Measurements from ENCODE around the gene LYPD5.
"Not testable (repeated sequence)": the region's sequence is repeated elsewhere in the genome, so short reads cannot be mapped to it uniquely, and the experiment has no call there.

The LYPD5 gene

DNA sequence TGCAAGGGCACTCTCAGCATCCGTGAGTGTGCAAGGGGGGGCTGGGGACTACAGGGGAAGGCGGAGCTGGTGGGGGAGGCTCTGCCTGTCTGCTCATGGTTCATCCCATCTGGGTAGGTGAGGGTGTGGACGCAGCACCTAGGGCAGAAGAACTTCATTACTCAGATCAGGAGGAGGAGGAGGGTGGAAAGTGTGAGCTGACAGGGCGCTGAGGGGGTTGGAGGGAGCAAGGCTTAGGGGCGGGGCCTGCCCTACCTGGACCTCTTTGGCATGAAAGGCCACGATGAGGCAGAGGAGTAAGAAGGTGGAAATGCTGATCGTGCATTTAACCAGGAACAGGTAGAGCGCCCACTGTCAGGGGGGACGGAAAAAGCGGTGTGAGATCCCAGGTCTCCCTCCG, 26.0 kb downstream of the LYPD5 start:
- peak; percentile 82 for DNase-seq

DNA sequence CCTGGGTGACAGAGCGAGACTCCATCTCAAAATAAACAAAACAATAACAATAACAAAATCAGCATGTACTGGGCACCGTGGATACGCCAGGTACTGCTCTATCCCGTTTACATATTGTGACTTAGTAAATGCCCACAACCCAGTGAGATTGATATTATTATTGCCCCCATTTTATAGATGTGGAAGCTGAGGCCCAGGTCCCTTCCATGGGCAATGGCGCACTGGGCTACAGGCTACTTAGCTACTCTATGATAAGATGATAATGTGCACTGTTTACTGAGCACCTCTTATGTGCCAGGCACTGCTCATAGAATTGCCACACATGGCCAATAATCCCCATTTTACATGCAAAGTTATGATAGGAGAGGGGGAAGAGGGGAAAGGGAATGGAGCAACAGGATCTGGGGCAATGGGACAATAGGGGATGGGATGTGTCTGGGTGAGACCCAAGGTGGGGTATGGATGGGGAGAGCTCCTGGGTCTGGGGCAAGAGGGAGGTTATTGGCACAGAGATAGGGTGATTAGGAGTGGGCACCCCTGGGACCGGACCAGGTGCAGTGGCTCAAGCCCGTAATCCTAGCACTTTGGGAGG, 26.9 kb downstream of the LYPD5 start:
- no peak for DNase-seq

DNA sequence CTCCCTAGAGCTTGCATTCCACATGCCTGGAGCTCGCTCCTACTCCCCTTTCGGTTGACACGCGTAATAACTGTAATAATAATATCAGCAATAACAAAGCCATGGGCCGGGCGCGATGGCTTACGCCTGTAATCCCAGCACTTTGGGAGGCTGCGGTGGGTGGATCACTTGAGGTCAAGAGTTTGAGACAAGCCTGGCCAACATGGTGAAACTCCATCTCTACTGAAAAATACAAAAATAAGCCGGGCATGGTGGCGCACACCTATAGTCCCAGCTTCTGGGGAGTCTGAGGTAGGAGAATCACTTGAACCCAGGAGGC, 27.3 kb downstream of the LYPD5 start:
- DNase-seq = not testable (repeated sequence)

DNA sequence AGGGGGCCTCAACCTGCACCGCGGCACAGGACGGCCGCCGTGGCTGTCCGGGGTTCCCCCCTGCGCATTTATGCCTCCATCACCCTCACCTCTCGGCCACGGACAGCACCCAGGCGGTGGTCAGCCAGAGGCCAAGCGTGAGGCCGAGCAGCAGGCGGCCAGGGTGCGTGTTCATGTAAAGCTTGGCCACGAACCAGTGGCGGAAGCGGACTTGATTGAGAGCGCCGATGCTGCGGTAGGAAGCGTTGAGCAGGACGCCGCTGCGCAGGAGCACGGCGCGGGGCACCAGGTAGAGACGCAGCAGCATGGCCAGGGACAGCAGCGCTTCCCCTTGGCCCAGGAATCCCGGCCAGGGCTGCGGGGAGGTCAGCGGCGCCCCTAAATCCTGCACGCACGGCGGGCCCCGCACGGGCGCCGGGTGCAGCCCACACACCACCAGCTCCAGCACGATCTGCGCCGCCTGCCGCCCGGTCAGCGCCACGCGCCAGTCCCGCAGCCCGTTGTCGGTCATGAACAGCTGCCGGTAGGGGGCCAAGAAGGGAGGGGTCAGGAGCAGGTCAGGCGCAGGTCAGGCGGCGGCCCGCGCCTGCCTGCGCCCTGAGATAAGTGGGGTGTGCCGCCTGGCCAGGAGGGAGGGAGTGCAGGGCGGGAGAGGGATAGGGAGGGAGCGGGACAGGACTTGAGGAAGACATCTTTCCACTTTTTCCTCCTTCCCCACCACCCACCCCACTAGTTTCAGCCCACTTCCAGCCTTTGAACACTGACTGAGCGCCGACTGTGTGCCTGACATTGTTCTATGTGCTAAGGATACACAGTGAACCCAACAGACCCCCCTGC, 27.9 kb downstream of the LYPD5 start:
- no peak for DNase-seq

DNA sequence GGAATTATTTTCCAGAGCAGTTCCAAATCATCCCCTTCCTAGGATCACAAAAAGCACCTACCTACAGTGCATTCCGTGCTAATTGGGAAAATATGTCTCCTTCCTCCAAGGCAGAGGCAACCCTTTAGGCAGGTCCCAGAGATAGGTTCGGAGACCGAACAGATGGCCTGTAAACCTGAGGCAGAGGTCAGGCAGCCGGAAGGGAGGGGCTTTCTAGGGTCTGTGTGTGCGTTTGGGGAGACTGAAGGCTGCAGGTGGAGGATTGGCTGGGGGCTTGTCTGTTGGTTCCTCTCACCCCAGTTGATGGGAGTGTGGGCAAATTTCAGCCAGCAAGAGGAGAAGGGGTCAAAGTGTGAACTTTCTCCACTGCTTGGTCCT, 28.5 kb downstream of the LYPD5 start:
- no peak for DNase-seq

DNA sequence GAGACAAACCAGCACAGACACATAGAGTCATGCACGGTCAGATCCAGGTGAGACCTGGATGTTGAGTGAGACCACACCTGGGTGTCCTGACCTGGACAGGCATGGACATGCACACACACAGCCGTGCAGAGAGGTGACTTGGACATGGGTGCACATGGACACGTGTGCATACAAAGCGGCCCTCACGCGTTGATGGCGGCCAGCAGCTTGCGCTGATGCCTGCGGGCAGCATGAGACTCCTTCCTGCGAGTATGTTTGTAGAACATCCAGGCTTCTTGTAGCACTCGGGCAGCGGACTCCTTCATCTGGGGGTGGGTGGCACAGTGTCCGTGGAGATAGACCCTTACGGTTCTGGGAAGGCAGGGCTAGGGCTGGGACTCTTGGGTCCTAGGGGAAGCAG, 33.0 kb downstream of the LYPD5 start:
- DNase-seq = no peak

DNA sequence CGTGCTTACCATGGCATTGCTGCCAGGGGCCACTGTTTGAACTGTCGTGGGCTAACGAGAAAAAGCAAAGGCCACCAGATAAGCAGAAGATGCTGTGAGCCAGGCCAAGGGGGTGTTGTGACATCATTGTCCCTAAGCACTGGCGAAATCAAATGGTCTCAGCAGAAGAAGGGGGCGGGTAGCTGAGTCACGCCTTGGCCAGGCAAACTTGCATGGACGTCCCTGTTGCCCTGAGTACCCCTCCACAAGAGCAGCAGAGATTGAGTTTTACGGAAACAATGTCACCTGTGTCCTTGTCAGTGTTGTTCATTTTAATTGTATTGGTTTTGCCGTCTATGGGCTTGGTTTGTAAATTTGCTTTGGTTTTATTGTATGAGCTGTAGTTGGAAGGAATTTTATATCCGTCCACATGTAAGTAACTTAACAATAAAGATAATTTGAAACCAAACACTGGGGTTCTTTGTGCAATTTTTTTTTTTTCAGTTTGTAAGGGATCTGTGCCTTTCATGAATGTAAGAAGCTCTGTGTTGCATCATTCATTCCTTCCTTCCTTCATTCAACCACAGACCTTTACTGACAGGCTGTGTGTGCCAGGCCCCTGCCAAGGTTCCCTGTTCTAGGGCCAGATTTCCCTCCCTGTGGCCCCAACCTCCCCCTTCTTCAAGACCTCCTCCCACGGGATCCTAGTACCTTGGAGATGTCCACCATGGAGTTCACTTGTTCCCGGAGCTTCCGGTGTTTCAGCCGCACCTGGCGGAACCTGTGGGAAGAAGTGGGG, 33.8 kb downstream of the LYPD5 start:
- DNase-seq = no peak

DNA sequence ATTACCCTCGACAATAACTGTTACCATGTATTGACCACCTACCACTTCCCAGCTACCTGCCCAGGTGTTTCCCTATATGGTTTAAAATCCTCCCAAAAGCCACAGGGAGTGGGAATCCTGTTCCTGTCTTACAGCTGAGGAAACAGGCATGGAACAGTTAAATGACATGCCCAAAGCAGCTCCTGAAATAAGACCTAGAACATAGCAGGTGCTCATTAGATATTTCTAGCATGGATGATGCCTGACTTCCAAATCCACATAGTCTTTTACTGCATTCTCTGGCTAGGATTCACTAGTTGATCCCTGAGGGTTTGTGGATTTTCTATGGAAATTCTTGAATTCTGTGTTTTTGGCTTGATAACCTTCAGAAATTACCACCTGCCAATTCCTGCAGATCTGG, 34.4 kb downstream of the LYPD5 start:
- DNase-seq = no peak

DNA sequence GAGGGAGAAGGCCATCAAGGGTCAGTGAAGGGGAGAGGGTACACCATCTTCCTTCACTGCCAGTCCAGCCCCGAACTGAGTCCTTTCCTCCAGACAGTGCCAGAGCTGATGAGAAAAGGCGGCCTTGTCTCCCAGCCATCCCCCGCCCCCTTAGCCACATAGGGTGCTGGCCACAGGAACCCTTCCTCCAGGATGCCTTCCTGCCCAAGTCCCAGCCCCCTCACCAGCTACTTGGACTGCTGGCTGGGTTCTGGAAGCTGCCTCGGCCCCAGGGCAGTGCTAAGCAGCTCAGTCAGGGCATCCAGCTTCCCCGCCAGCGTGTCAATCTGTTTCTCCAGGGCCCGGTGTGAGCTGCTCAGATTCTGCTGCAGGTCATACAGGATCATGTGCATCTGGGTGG, 34.9 kb downstream of the LYPD5 start:
- no peak for DNase-seq

DNA sequence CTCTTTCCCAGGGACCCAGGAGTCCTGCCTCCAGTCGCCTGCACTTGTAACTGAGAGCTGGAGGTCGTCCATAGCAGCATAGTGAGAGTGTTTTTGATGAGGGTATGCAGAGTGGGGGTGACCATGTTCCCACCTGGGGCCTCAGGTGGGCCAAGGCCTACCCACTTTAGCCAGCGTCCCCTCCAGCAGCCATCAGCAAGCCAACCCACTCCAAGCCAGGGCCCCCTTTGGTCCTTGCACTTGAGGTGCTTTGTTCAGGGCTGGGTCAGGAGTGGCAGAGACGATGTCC, 35.5 kb downstream of the LYPD5 start:
- no peak for DNase-seq

DNA sequence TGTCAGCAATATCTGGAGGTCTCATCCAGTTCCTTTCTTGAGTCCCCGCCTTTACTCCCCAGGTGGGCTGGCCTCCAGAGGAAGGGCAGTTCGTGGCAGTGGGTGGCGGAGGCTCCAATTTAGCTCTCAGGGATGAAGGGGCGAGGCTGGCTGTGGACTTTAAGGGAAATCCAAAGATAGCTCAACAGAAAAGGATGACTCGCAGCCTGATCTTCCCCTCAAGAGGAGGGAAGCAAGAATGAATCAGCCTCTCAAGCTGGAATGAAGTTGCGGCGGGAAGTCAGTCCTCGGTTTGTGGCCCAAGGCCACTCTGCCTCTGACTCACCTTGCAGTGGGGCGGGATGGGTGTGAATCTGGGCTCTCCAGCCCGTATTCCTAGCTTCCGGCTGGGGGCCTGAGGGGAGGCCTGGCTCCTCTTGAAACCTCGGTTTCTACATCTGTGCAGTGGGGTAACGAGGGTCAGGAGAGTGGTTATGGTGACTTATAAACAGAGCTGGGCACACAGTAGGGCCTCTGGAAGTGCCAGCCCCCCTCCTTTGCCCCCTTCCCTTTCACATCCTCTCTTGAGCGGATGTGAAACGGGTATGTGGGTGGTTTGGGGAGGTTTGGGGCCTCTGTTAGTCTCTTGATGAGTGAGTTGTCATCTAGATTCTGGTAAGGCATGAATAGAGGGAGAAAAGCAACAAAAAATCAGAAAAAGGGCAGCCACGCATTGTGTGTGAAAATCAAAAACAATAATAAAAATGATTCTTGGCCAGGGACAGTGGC, 37.0 kb downstream of the LYPD5 start:
- peak; percentile 87 for DNase-seq

DNA sequence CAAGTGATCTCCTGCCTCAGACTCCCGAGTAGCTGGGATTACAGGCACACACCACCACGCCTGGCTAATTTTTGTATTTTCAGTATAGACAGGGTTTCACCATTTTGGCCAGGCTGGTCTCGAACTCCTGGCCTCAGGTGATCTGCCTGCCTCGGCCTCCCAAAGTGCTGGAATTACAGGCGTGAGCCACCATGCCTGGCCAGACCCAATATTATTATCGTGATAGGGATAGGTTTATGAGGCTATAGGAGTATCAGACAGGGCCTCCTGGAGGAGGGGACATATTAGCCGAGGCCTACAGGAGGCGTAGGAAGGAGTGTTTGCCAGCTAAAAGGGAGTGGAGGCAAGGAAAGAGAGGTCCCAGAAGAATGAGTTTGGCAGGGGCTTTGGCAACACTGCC, 37.6 kb downstream of the LYPD5 start:
- not testable (repeated sequence) for DNase-seq

DNA sequence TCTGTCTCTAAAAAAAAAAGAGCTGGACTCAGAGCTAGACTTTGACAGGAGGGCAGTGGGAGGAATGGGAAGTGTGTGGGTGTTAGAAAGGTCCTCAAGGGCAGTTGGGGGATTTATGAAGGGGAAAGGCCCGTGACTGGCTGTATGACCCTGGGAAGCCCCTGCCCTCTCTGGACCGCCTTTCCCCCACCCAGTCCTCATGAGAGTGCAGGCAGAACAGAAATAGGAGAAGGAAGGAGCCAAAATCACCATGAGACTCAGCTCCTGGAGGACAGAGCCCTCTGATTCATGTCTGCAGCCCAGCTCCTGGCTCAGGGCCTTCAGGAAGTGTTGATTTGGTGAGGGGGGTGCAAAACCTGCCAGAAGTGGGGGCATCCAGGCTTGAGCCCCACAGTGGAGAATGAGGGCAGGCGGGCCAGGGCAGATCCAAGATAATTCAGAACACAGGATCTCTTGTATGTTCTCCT, 38.7 kb downstream of the LYPD5 start:
- no peak for DNase-seq

DNA sequence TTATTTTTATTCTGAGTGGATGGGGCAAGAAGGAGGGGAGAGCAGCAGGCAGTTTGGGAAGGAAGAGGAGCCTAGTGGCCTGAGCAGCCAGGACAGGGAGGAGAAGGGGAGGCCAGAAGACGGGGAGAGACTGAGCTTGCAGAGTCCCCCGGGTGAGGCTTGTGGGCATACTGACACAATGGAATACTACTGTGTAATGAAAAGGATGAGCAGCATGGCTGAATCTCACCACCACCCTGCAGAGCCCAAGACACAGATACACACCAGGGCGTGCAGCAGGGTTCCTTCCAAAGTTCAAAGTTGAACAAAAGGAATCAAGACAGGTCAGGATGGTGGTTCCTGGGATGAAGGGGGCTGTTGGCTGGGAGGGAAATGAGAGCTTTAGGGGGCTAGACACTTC, 39.4 kb downstream of the LYPD5 start:
- DNase-seq = no peak

DNA sequence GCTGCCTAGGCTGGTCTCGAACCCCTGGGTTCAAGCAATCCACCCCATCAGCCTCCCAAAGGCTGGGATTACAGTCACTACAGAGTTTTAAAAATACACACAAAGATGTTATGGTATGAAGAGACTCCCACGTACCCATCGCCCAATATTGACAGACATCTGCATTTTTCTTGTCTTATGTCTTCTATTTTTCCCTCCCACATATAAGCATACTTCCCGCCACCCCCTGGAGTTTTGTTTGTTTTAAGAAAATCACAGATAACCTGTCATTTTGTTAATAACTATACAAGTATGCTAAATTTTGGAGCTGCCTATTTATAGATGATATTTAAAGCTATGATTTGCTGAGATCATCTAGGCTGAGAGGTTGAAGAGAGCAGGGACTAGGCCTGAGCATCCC, 41.3 kb downstream of the LYPD5 start:
- no peak for DNase-seq

DNA sequence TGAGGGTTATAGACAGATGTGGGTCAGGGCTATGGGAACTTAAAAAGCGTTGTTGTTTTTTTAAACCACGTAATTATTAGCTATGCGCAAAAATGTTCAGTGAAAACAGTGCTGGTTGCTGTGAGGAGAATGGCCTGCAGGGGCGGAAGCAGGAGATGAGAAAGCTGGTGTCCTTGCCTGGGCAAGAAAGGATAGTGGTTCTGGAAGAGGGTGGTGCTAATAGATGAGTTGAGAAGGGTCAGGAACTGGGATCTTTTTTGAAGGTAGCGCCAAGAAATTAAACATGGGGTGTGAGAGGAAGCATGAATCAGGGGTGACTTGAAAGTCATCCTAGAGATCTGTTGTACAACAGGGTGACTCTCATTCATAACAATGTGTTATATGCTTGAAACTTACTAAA, 42.7 kb downstream of the LYPD5 start:
- no peak for DNase-seq

DNA sequence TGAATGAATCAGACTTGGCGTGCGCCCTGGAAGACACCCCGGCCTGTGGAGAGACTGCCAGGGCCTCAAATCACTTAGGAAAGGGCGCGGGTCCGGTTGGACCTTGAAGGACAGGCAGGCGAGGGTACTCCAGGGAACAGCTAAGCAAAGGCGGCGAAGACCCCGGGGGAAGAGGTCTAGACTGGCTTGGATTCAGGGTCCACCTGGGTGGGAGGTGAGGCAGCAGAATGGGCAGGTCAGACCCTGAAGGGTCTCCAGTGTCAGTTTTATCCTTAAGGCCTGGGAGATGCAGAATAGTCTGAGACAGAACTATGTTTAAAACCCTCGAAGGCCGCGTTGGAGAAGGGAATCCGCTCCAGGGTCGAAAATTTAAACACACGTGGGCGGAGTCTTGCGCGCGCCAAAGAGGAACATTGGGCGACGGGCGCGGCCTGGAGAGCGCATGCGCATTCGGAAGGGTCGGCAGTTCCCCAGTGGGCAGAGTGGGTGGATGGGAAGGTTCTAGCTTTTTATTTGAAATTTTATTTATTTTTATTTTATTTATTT, 46.9 kb downstream of the LYPD5 start:
- DNase-seq = peak; percentile 87

DNA sequence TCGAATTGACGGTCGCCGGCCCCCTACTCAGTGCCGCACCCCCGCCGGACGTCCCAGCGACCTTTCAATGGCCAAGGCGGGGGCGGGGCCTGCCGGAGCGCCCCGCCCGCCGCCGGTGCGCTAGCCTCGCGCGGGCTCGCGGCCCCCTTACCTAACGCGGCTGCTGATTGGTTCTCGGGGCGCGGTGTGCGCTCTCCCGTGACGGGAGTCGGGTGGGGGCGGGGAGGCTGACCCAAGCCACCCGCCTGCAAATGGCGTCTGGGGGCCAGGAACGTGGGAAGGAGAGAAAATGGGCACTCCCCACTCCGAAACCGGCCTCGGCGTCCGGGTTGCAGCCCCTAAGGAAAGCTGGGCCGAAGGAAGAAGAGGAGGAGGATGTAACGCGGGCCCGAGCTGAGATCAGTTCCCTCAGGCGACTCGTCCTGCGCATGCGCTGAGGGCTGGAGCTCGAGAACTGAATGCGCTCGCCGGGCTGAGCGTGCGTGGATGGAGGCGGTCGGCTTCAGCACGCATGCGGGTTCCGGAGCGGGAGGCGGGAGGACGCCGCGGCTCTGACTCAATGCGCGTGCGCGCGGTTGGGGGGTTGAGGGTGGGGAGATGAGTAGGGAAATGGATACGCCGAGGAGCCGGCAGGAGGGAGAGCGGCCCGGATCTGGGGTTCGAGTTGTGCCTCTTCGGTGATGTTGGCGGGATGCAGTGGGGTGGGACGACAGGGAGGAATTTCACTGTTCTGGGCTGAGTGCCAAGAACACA, 47.6 kb downstream of the LYPD5 start, which contains the start of gene SMG9:
SMG9 (minus strand) TSS at position 460 of the 753 bp plus-strand sequence. CDS start 4,221 bp downstream, outside the sequence.
- peak; percentile 99 for DNase-seq

DNA sequence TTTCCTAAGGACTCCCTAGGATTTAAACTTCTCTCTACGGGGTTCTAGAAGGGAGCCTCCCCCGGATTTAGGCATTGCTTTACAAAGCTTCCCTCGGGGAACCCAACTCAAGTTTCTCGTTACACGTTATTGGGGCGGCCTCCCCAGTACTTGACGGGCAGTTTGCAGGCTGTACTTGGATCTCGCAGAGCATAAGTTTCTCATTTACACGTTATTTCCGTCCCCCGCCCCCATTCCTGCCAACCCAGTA, 48.1 kb downstream of the LYPD5 start:
- no peak for DNase-seq

DNA sequence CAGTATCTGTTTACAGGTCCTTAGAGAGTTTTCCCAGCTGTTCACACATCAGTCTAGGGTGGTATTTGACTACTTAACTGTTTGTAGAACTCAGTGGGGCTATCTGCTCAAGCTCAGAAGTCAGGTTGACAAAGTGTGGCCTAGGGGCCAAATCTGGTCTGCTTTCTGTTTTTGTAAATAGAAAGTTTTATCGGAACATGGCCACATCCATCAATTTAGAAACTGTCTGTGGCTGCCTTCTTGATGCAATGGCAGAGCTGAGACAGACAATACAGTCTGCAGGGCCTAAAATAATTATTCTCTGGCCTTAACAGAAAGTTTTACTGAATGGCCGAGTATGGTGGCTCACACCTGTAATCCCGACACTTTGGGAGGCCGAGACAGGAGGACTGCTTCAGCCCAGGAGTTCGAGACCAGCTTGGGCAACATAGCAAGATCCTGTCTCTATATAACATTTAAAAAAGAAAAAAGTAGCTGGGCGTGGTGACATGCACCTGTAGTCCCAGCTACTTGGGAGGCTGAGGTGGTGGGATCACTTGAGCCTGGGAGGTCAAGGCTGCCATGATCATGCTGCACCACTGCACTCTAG, 49.9 kb downstream of the LYPD5 start:
- DNase-seq = no peak

DNA sequence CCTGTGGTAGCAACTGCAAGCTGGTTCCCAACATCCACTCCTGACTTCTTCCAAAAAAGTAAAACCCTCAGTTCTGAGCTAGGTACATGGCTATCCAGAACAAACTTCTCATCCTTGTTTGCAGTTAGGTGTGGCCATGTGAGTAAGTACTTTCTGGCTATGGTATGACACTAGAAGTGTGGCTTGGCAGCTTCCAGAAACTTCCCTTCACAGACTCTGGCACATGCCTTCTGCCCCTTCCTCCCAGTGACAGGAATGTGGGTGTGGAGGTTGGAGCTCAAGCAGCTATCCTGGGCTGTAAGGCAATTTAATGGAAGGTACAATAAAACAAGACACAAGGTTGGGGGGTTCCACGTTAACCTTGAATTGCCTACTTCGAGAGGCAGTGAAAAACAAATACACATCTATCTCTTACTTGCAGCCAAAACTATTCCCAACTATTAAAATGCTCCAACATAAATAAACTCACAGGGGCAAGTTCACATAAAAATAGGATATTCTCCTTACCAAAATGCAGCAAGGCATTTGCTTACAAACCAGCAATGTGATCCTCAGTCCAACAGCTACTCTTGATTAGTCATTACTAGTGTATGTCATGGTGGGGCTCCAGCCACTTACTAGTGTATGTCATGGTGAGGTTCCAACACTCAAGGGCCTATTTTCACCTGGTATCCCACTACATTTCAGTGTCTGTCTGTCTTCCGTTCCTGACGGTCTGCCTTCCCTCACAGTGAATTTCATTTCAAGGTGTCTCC, 50.6 kb downstream of the LYPD5 start:
- no peak for DNase-seq
